ENCODE data around the gene BRD7. TPM values are rescaled to one million over a fixed set of nuclear protein-coding genes. Genes with fewer than 3 reads are reported as not detected.

Gene BRD7
- total and polyA plus RNA-seq, 10 donors, result 39.2 to 69.7 (median 53.4) TPM

DNA sequence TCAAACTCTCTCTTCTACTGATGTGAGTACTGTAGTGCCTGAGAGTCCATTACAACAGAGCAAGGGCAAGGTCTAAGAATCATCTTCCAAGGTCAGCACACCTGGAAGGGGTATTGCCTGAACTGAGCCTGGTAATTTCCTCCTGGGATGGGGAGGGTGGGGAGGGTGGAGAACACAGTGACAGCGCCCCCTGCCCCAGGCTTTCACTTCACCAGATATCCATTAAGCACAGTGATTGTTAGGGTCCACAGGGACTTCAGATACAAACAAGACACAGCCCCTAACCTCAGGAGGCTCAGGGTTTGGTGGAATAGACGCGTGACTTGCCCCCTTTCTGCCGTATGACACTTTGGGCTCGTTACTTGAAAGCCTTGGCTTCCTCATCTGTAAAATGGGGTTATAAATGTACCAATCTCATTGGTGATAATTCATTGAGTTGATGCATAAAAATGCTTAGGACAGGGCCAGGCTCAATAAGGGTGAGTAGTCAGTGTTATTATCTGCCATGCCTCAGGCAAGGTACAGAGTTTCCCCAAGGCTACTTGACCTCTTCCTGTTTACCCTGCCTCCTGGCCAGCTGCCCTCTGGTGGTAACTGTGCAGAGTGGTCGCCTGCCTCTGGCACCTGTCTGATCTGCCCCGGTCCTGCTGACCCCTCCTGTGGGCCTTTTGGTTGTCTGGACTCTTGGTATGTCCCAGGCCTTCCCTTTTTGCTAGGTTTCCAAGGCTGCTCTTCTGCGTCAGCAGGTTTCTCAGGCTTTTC lies 13.1 kb upstream of the BRD7 start:
- intact Hi-C loops (cut with DNase I; ENCODE audit: low total_unique reads), result no loop called here
- WGBS, 5 donors, result 69 to 77% (median 76%) methylated on average over 8 of the region's 8 CpGs

DNA sequence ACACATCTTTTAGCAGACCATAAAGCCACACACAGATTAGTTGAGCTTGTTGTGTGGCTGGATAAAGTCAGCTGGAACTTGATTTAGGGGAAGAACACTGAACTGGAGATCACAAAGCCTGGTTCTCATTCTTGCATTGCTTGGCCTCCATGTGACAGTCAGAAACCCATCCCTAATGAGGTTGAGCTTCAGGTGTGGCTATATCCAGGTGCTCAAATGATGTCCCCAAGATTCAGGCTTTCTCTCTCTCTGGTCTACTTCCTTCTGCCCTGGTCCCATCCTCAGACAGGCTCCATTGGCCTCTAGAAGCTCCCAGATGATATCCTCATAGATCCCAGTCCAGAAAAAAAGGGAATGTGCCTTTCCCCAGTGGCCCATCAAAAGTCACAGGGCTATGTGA lies 9.6 kb upstream of the BRD7 start:
- H3K27me3 ChIP-seq (replicated peaks in 1 of 7), result no peaks in the 10 kb centered on the region
- H3K9me3 ChIP-seq, result no peaks in the 10 kb centered on the region
- H3K4me3 ChIP-seq, result no peak overlapping the region
- no peak for TF ChIP-seq POLR2A (IDR thresholded peaks at IDR 0.05)
- TF ChIP-seq, protein P1, sequence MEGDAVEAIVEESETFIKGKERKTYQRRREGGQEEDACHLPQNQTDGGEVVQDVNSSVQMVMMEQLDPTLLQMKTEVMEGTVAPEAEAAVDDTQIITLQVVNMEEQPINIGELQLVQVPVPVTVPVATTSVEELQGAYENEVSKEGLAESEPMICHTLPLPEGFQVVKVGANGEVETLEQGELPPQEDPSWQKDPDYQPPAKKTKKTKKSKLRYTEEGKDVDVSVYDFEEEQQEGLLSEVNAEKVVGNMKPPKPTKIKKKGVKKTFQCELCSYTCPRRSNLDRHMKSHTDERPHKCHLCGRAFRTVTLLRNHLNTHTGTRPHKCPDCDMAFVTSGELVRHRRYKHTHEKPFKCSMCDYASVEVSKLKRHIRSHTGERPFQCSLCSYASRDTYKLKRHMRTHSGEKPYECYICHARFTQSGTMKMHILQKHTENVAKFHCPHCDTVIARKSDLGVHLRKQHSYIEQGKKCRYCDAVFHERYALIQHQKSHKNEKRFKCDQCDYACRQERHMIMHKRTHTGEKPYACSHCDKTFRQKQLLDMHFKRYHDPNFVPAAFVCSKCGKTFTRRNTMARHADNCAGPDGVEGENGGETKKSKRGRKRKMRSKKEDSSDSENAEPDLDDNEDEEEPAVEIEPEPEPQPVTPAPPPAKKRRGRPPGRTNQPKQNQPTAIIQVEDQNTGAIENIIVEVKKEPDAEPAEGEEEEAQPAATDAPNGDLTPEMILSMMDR (IDR thresholded peaks at IDR 0.05 in 8 of 11, conservative IDR thresholded peaks at IDR 0.05 in 3 of 11), result no peak
- TF ChIP-seq POLR2AphosphoS5 (IDR thresholded peaks at IDR 0.05), result no peak
- DNase-seq, result no peak
- H3K27ac ChIP-seq, result no peak overlapping the region
- H3K4me1 ChIP-seq, result no peaks in the 10 kb centered on the region
- intact Hi-C loops (cut with DNase I; ENCODE audit: low total_unique reads), result no loop called here
- H3K36me3 ChIP-seq, result no peaks in the 10 kb centered on the region

More for the DNA sequence above, 13.1 kb upstream of the BRD7 start:
- no peaks in the 10 kb centered on the region for H3K4me1 ChIP-seq
- no peak overlapping the region for H3K4me3 ChIP-seq
- peaks cover 0 to 9% (median 0%) of the 10 kb centered on the region in 7 donors for H3K27me3 ChIP-seq (replicated peaks in 1 of 7)
- DNase-seq, result no peak
- no peak overlapping the region for H3K27ac ChIP-seq
- H3K36me3 ChIP-seq, result no peaks in the 10 kb centered on the region
- TF ChIP-seq POLR2A (IDR thresholded peaks at IDR 0.05), result no peak
- TF ChIP-seq, protein P1 (IDR thresholded peaks at IDR 0.05 in 8 of 11, conservative IDR thresholded peaks at IDR 0.05 in 3 of 11), result peak in 2 of 11 experiments; percentile 7 to 9
- no peak for TF ChIP-seq POLR2AphosphoS5 (IDR thresholded peaks at IDR 0.05)
- no peaks in the 10 kb centered on the region for H3K9me3 ChIP-seq

DNA sequence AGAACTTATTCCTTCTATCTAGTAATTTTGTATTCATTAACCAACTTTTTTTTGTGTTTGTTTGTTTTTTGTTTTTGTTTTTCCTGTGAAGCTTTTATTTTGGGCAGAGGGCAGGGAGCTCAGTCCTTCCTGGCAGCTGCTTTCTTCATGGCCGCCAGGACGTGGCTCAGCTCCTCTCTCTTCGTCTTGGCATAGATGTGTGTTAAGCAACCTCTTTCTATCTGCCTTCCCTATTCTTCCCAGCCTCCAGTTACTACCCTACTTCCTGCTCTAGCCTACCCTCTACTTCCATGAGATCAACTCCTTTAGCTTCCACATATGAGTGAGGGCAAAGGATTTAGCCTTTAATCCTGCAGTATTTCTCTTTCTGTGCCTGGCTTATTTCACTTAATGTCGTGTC lies 8.2 kb upstream of the BRD7 start:
- Histone ChIP-seq H3K27me3 (replicated peaks in 1 of 7) (no peaks in the 10 kb centered on the region), H3K36me3 (no peaks in the 10 kb centered on the region), H3K27ac (no peak overlapping the region), H3K4me1 (no peaks in the 10 kb centered on the region), H3K9me3 (no peaks in the 10 kb centered on the region), H3K4me3 (no peak overlapping the region)
- DNase-seq, result no peak
- intact Hi-C loops (cut with DNase I; ENCODE audit: low total_unique reads), result no loop called here
- TF ChIP-seq, protein P1 (IDR thresholded peaks at IDR 0.05 in 8 of 11, conservative IDR thresholded peaks at IDR 0.05 in 3 of 11), result no peak
- TF ChIP-seq POLR2AphosphoS5 (IDR thresholded peaks at IDR 0.05) (no peak), POLR2A (IDR thresholded peaks at IDR 0.05) (no peak)
- whole genome bisulfite sequencing, 5 donors, result 46 to 74% (median 53%) methylated on average over 4 of the region's 4 CpGs

DNA sequence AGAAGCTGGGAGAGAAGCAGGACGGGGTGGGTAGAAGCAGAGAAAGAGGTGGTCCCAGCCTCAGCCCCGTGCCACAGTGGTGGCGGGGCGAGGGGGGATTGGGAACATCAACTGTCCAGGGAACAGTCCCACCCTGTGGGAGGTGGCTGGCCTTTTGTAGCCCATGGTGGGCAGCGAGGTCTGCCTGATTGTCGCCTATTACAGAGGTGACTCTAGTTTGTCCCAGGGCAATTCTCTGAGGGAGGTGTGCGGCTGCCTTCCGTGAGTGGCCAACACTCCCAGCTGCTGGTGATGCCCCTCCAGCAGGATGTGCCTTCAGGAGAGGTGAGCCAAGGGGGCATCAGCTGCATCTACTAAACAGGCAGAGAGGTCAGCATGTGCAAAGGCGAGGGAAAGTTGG lies 5.0 kb upstream of the BRD7 start:
- no peak for DNase-seq
- intact Hi-C loops (cut with DNase I; ENCODE audit: low total_unique reads), result no loop called here
- Histone ChIP-seq H3K4me3 (no peak overlapping the region), H3K4me1 (peaks cover 0 to 9% (median 4%) of the 10 kb centered on the region in 6 donors), H3K27me3 (replicated peaks in 1 of 7) (no peaks in the 10 kb centered on the region), H3K9me3 (no peaks in the 10 kb centered on the region), H3K36me3 (no peaks in the 10 kb centered on the region), H3K27ac (no peak overlapping the region)
- WGBS, 5 donors, result 82 to 93% (median 91%) methylated on average over 9 of the region's 9 CpGs
- TF ChIP-seq, protein P1 (IDR thresholded peaks at IDR 0.05 in 8 of 11, conservative IDR thresholded peaks at IDR 0.05 in 3 of 11), result no peak
- TF ChIP-seq POLR2A (IDR thresholded peaks at IDR 0.05) (no peak), POLR2AphosphoS5 (IDR thresholded peaks at IDR 0.05) (no peak)
